Smooth muscle cell (in vitro differentiated cells): ENCODE results near the gene DIP2A. TPM values are rescaled to one million over a fixed set of nuclear protein-coding genes. Genes with fewer than 3 reads are reported as not detected.

Source experiments
- DNase-seq: peaks from one replicate; lab custom pipeline; 2025; ENCODE audit not compliant: unreplicated experiment; lab: John Stamatoyannopoulos, UW
- H2AFZ ChIP-seq: fragments of 200-600 bp; sonication (generic); 2 replicates; pipeline ENCODE4 v1.6.0; 2016; ENCODE audit warnings: antibody characterized with exemption, low read depth, mild to moderate bottlenecking
- H3F3A ChIP-seq: fragments of 200-600 bp; sonication (generic); 2 replicates; pipeline ENCODE4 v1.6.0; 2017; ENCODE audit warnings: antibody characterized with exemption, low read depth
- H3K27ac ChIP-seq: fragments of 200-600 bp; sonication (generic); 2 replicates; pipeline ENCODE4 v1.5.1; 2016; ENCODE audit warnings: low read depth, mild to moderate bottlenecking
- H3K27me3 ChIP-seq: fragments of 200-600 bp; sonication (generic); 2 replicates; pipeline ENCODE4 v1.6.1; 2016; ENCODE audit warnings: low read depth, mild to moderate bottlenecking
- H3K36me3 ChIP-seq: fragments of 200-600 bp; sonication (generic); 2 replicates; pipeline ENCODE4 v1.5.1; 2016; ENCODE audit warnings: low read depth
- H3K4me1 ChIP-seq: fragments of 200-600 bp; sonication (generic); 2 replicates; pipeline ENCODE4 v1.5.1; 2016; ENCODE audit warnings: low read depth
- H3K4me2 ChIP-seq: fragments of 200-600 bp; sonication (generic); 2 replicates; pipeline ENCODE4 v1.6.0; 2016; ENCODE audit warnings: mild to moderate bottlenecking
- H3K4me3 ChIP-seq: fragments of 200-600 bp; sonication (generic); 2 replicates; pipeline ENCODE4 v1.5.1; 2016; ENCODE audit warnings: mild to moderate bottlenecking
- H3K79me2 ChIP-seq: fragments of 200-600 bp; sonication (generic); 2 replicates; pipeline ENCODE4 v1.6.0; 2016; ENCODE audit warnings: low read depth, mild to moderate bottlenecking
- H3K9ac ChIP-seq: fragments of 200-600 bp; sonication (generic); 2 replicates; pipeline ENCODE4 v1.6.0; 2016; ENCODE audit warnings: low read depth
- H3K9me3 ChIP-seq: fragments of 200-600 bp; sonication (generic); replicated peaks from 2 replicates; pipeline ENCODE4 v1.5.1; 2016; ENCODE audit warnings: low read depth
- H4K20me1 ChIP-seq: fragments of 200-600 bp; sonication (generic); 2 replicates; pipeline ENCODE4 v1.6.0; 2016; ENCODE audit warnings: low read depth
- WGBS: methylation state at CpG from one replicate; pipeline ENCODE4 v1.1.7; 2016; ENCODE audit warnings: low lambda C conversion rate; 5-methylcytosine and 5-hydroxymethylcytosine counted together
- polyA plus RNA-seq: library from polyadenylated mRNA; unstranded; fragments of >200 nt; fragmentation: Nextera tagmentation; extraction: Ambion mirVana; gene quantifications from 2 replicates; pipeline ENCODE4 v1.2.1, GENCODE V29; 2016
- total RNA-seq: library from RNA; depleted of rRNA; stranded (reverse); fragments of >200 nt; gene quantifications from 2 replicates; pipeline ENCODE4 v1.2.3, GENCODE V29; 2014
- TF ChIP-seq, protein P1 (sequence below): fragments of 200-600 bp; sonication (generic); IDR thresholded peaks from 2 replicates; pipeline ENCODE4 v1.5.1; 2017; ENCODE audit warnings: borderline replicate concordance, mild to moderate bottlenecking, antibody characterized with exemption; ENCODE audit not compliant: insufficient read depth, poor library complexity, severe bottlenecking

Gene DIP2A
- total and polyA plus RNA-seq, 2 experiments from 2014 or later = 11.5 to 24.8 TPM

DNA sequence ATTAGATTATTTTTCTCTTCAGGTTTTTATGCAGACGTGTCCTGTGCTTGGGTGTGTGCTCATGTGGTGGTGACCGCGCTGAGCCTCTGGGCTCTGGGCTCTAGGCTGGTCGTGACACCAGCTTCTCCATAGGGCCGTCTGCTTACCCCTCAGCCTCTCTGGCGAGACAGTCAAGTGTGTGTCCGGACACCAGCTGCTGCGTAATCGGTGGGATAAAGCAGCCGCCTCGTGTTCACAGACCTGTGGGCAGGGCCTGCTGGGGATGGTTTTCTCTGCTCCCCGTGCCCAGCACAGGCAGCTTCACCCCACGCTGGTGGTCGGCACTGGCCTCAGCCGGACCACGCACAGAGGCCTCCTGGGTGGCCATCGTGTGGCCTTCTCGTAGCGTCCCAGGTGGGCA is 33.6 kb upstream of the DIP2A start:
- Histone ChIP-seq H2AFZ (no peak overlapping the region), H3K9ac (no peak overlapping the region), H3K36me3 (no peaks in the 10 kb centered on the region), H3K4me1 (no peaks in the 10 kb centered on the region), H3K4me2 (no peak overlapping the region), H3K9me3 (no peaks in the 10 kb centered on the region), H4K20me1 (no peaks in the 10 kb centered on the region), H3K27me3 (no peaks in the 10 kb centered on the region), H3K4me3 (no peak overlapping the region), H3K79me2 (no peaks in the 10 kb centered on the region), H3K27ac (no peak overlapping the region), H3F3A (no peaks in the 10 kb centered on the region)
- DNase-seq = no peak
- 97% methylated on average over 19 of the region's 19 CpGs for WGBS
- TF ChIP-seq, protein P1, sequence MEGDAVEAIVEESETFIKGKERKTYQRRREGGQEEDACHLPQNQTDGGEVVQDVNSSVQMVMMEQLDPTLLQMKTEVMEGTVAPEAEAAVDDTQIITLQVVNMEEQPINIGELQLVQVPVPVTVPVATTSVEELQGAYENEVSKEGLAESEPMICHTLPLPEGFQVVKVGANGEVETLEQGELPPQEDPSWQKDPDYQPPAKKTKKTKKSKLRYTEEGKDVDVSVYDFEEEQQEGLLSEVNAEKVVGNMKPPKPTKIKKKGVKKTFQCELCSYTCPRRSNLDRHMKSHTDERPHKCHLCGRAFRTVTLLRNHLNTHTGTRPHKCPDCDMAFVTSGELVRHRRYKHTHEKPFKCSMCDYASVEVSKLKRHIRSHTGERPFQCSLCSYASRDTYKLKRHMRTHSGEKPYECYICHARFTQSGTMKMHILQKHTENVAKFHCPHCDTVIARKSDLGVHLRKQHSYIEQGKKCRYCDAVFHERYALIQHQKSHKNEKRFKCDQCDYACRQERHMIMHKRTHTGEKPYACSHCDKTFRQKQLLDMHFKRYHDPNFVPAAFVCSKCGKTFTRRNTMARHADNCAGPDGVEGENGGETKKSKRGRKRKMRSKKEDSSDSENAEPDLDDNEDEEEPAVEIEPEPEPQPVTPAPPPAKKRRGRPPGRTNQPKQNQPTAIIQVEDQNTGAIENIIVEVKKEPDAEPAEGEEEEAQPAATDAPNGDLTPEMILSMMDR = no peak

DNA sequence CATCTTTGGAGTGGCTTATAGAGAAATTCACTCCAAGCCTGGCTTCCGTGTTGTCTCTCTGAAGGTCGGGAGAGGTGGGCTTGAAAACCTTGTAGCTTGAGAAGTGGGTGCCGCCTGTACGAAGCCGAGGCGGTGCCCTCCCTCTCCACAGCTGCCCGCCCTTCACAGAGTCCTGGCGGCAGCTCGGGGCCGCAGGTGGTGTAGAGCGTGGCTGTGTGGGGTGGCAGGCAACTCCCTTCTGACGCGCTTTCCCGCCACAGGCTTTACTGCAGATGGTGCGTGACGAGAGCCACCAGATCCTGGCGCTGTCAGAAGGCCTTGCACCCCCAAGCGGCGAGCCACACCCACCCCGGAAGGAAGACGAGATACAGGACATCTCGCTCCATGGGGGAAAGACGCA is 33.1 kb upstream of the DIP2A start:
- Histone ChIP-seq H3K9ac (no peak overlapping the region), H3K27ac (no peak overlapping the region), H3K4me1 (no peaks in the 10 kb centered on the region), H3K4me3 (no peak overlapping the region), H3K9me3 (no peaks in the 10 kb centered on the region), H3K27me3 (no peaks in the 10 kb centered on the region), H3K79me2 (no peaks in the 10 kb centered on the region), H3F3A (no peaks in the 10 kb centered on the region), H4K20me1 (no peaks in the 10 kb centered on the region), H2AFZ (no peak overlapping the region), H3K4me2 (no peak overlapping the region), H3K36me3 (no peaks in the 10 kb centered on the region)
- 96% methylated on average over 23 of the region's 23 CpGs for WGBS
- no peak for DNase-seq
- TF ChIP-seq, protein P1 = no peak

DNA sequence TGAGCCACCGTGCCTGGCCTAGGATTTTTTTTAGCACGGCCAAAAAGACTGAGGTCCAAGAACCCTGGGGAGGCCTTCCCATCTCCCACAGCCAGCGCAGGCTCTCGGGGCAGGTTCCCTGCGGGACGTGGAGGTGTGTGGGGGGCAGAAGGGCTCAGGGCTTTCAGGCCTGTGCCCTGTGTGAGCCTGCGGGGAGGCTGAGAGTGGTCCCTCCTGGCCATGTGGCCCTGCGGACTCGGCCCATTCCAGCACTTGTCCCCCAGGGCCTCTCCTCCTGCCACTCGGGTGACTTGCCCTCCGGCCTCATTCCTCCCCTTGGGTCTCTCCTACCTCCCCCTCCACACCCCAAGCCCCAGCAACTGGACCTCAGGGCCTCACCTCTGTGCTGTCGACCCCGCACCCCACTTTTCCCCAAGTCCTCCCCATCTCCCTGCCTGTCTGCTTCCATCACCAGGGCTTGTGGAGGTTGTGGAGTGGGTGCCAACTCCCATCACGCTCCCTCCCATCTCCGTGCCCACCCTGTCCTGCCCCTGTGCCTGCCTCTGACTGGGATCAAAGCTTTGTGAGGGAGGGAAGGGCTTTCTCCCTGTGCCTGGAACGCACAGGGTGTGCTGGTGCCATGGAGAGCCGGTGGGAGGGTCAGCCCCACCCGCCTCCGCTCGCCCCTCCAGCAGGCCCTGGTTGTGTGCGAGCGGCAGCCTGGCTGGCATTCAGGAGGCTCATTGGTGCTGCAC is 32.2 kb upstream of the DIP2A start:
- Histone ChIP-seq H3K4me3 (no peak overlapping the region), H3K9me3 (no peaks in the 10 kb centered on the region), H3K27me3 (no peaks in the 10 kb centered on the region), H3K79me2 (no peaks in the 10 kb centered on the region), H3K36me3 (no peaks in the 10 kb centered on the region), H2AFZ (no peak overlapping the region), H3K4me2 (no peak overlapping the region), H3K4me1 (no peaks in the 10 kb centered on the region), H4K20me1 (no peaks in the 10 kb centered on the region), H3K27ac (no peak overlapping the region), H3F3A (no peaks in the 10 kb centered on the region), H3K9ac (no peak overlapping the region)
- 98% methylated on average over 20 of the region's 22 CpGs for WGBS
- DNase-seq = no peak
- TF ChIP-seq, protein P1 = no peak

DNA sequence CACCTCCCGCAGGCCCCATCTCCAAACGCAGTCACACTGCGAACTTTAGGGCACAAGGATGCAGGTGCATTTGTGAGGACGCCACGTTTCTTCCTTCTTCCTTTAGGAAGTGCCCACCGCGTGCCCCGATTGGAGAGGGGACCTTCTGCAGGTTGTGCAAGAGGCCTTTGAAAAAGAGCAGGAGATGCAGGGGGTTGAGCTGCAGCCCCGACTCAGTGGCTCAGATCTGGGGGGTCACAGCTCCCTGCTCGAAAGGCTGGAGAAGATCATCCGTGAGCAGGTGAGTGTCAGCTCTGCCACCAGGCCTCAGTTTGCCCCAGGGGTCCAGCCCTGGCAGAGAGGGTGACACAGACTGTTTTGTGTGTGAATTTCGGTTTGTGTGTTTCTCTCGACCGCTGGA is 31.2 kb upstream of the DIP2A start:
- no peaks in the 10 kb centered on the region for H3K36me3 ChIP-seq
- H3K79me2 ChIP-seq = no peaks in the 10 kb centered on the region
- 95% methylated on average over 14 of the region's 14 CpGs for WGBS

More for the DNA sequence above, 31.2 kb upstream of the DIP2A start:
- Histone ChIP-seq H3K27me3 (no peaks in the 10 kb centered on the region), H4K20me1 (no peaks in the 10 kb centered on the region), H3K4me2 (no peak overlapping the region), H2AFZ (no peak overlapping the region), H3K9ac (no peak overlapping the region), H3K4me3 (no peak overlapping the region), H3F3A (no peaks in the 10 kb centered on the region), H3K27ac (no peak overlapping the region), H3K4me1 (no peaks in the 10 kb centered on the region), H3K9me3 (no peaks in the 10 kb centered on the region)
- TF ChIP-seq, protein P1 = no peak
- no peak for DNase-seq
